ENCODE measurements around the gene BLOC1S6. TPM values are rescaled to one million over a fixed set of nuclear protein-coding genes. Genes with fewer than 3 reads are reported as not detected.

Gene BLOC1S6
- total RNA-seq, 1 experiment from 2014 or later = 28.7 TPM

DNA sequence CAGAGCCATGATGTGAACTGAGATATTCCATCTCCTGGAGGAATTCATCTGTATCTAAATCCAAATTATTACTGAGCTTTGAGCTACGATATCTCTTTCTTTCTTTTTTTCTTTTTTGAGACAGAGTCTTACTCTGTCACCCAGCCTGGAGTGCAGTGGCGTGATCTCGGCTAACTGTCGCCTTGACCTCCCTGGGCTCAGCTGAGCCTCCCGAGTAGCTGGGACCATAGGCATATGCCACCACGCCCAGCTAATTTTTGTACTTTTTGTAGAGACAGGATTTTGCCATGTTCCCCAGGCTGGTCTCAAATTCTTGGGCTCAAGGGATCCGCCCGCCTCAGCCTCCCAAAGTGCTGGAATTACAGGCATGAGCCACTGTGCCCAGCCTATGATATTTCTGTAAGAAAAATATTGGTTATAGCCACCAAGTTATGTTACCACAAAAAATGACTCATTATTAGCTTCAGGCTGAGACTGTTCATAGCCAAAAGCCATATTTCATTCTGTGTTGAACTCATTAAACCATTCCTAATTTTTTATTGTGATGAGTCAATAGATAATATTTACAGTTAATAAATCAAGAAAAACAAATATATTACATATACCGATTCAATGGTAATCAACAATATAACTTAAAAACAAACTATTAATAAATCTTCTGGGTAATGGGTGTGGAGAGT is 37.5 kb upstream of the BLOC1S6 start:
- Mint-ChIP-seq H3K27ac (no peak overlapping the region), H3K4me3 (no peak overlapping the region), H3K4me1 (peaks cover 6% of the 10 kb centered on the region), H3K9me3 (no peaks in the 10 kb centered on the region), H3K27me3 (ENCODE audit: low read depth) (peaks cover 15% of the 10 kb centered on the region), H3K36me3 (no peaks in the 10 kb centered on the region)
- CTCF ChIA-PET = interaction anchor here (1.1 kb wide), 2 partner anchors 24 to 92 kb away, joined by 3 to 4 read pairs; no protein-coding TSS in a partner anchor
- POLR2A ChIA-PET = no interaction called here
- no peak for TF ChIP-seq ESRRA (CRISPR knock-in tag; IDR thresholded peaks at IDR 0.05; ENCODE audit: borderline replicate concordance)
- no peak for TF ChIP-seq NR1H2 (CRISPR knock-in tag; IDR thresholded peaks at IDR 0.05)
- no peak for TF ChIP-seq ZNF671 (CRISPR knock-in tag; IDR thresholded peaks at IDR 0.05)
- TF ChIP-seq ZNF416 (CRISPR knock-in tag; IDR thresholded peaks at IDR 0.05) = no peak
- TF ChIP-seq ZNF232 (CRISPR knock-in tag; IDR thresholded peaks at IDR 0.05) = no peak
- no peak for TF ChIP-seq SP1 (CRISPR knock-in tag; conservative IDR thresholded peaks at IDR 0.05)
- TF ChIP-seq NFE2L1 (CRISPR knock-in tag; IDR thresholded peaks at IDR 0.05) = no peak
- TF ChIP-seq, protein P1, sequence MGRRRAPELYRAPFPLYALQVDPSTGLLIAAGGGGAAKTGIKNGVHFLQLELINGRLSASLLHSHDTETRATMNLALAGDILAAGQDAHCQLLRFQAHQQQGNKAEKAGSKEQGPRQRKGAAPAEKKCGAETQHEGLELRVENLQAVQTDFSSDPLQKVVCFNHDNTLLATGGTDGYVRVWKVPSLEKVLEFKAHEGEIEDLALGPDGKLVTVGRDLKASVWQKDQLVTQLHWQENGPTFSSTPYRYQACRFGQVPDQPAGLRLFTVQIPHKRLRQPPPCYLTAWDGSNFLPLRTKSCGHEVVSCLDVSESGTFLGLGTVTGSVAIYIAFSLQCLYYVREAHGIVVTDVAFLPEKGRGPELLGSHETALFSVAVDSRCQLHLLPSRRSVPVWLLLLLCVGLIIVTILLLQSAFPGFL (CRISPR knock-in tag; IDR thresholded peaks at IDR 0.05; ENCODE audit: borderline replicate concordance) = no peak
- TF ChIP-seq, protein P2, sequence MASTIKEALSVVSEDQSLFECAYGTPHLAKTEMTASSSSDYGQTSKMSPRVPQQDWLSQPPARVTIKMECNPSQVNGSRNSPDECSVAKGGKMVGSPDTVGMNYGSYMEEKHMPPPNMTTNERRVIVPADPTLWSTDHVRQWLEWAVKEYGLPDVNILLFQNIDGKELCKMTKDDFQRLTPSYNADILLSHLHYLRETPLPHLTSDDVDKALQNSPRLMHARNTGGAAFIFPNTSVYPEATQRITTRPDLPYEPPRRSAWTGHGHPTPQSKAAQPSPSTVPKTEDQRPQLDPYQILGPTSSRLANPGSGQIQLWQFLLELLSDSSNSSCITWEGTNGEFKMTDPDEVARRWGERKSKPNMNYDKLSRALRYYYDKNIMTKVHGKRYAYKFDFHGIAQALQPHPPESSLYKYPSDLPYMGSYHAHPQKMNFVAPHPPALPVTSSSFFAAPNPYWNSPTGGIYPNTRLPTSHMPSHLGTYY (CRISPR knock-in tag; IDR thresholded peaks at IDR 0.05) = no peak
- TF ChIP-seq, protein P3, sequence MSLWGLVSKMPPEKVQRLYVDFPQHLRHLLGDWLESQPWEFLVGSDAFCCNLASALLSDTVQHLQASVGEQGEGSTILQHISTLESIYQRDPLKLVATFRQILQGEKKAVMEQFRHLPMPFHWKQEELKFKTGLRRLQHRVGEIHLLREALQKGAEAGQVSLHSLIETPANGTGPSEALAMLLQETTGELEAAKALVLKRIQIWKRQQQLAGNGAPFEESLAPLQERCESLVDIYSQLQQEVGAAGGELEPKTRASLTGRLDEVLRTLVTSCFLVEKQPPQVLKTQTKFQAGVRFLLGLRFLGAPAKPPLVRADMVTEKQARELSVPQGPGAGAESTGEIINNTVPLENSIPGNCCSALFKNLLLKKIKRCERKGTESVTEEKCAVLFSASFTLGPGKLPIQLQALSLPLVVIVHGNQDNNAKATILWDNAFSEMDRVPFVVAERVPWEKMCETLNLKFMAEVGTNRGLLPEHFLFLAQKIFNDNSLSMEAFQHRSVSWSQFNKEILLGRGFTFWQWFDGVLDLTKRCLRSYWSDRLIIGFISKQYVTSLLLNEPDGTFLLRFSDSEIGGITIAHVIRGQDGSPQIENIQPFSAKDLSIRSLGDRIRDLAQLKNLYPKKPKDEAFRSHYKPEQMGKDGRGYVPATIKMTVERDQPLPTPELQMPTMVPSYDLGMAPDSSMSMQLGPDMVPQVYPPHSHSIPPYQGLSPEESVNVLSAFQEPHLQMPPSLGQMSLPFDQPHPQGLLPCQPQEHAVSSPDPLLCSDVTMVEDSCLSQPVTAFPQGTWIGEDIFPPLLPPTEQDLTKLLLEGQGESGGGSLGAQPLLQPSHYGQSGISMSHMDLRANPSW (CRISPR knock-in tag; conservative IDR thresholded peaks at IDR 0.05; ENCODE audit: low read depth) = no peak
- no peak for TF ChIP-seq EMX1 (CRISPR knock-in tag; IDR thresholded peaks at IDR 0.05)
- TF ChIP-seq, protein P4, sequence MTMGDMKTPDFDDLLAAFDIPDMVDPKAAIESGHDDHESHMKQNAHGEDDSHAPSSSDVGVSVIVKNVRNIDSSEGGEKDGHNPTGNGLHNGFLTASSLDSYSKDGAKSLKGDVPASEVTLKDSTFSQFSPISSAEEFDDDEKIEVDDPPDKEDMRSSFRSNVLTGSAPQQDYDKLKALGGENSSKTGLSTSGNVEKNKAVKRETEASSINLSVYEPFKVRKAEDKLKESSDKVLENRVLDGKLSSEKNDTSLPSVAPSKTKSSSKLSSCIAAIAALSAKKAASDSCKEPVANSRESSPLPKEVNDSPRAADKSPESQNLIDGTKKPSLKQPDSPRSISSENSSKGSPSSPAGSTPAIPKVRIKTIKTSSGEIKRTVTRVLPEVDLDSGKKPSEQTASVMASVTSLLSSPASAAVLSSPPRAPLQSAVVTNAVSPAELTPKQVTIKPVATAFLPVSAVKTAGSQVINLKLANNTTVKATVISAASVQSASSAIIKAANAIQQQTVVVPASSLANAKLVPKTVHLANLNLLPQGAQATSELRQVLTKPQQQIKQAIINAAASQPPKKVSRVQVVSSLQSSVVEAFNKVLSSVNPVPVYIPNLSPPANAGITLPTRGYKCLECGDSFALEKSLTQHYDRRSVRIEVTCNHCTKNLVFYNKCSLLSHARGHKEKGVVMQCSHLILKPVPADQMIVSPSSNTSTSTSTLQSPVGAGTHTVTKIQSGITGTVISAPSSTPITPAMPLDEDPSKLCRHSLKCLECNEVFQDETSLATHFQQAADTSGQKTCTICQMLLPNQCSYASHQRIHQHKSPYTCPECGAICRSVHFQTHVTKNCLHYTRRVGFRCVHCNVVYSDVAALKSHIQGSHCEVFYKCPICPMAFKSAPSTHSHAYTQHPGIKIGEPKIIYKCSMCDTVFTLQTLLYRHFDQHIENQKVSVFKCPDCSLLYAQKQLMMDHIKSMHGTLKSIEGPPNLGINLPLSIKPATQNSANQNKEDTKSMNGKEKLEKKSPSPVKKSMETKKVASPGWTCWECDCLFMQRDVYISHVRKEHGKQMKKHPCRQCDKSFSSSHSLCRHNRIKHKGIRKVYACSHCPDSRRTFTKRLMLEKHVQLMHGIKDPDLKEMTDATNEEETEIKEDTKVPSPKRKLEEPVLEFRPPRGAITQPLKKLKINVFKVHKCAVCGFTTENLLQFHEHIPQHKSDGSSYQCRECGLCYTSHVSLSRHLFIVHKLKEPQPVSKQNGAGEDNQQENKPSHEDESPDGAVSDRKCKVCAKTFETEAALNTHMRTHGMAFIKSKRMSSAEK (CRISPR knock-in tag; IDR thresholded peaks at IDR 0.05; ENCODE audit: borderline replicate concordance) = no peak
- no peak for TF ChIP-seq IRF2 (CRISPR knock-in tag; IDR thresholded peaks at IDR 0.05; ENCODE audit: borderline replicate concordance, low read depth)
- DNase-seq (ENCODE audit: low spot score) (no peak), ATAC-seq (no peak)

DNA sequence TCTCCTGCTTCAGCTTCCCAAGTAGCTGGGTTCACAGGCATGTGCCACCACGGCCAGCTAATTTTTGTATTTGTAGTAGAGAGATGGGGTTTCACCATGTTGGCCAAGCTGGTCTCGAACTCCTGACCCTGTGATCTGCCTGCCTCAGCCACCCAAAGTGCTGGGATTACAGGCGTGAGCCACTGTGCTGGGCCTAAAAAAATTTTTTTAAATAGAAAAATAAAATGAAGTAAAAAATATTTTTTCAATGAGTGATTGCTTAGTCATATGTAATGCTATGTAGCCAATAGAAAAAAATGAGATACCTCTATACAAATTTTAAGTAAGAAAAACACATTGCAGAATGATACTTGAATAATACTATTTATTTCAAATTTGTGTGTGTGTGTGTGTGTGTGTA is 36.7 kb upstream of the BLOC1S6 start:
- Mint-ChIP-seq H3K27ac (no peak overlapping the region), H3K4me3 (no peak overlapping the region), H3K4me1 (peaks cover 6% of the 10 kb centered on the region), H3K27me3 (ENCODE audit: low read depth) (peaks cover 19% of the 10 kb centered on the region), H3K9me3 (no peaks in the 10 kb centered on the region), H3K36me3 (no peaks in the 10 kb centered on the region)
- no peak for ATAC-seq
- ChIA-PET CTCF (interaction anchor here (1.1 kb wide), 1 partner anchor 93 kb away, joined by 3 read pairs; no protein-coding TSS in a partner anchor), POLR2A (no interaction called here)
- DNase-seq (ENCODE audit: low spot score) = no peak
- TF ChIP-seq, protein P5, sequence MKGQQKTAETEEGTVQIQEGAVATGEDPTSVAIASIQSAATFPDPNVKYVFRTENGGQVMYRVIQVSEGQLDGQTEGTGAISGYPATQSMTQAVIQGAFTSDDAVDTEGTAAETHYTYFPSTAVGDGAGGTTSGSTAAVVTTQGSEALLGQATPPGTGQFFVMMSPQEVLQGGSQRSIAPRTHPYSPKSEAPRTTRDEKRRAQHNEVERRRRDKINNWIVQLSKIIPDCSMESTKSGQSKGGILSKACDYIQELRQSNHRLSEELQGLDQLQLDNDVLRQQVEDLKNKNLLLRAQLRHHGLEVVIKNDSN (CRISPR knock-in tag; IDR thresholded peaks at IDR 0.05) = no peak
- TF ChIP-seq, protein P6, sequence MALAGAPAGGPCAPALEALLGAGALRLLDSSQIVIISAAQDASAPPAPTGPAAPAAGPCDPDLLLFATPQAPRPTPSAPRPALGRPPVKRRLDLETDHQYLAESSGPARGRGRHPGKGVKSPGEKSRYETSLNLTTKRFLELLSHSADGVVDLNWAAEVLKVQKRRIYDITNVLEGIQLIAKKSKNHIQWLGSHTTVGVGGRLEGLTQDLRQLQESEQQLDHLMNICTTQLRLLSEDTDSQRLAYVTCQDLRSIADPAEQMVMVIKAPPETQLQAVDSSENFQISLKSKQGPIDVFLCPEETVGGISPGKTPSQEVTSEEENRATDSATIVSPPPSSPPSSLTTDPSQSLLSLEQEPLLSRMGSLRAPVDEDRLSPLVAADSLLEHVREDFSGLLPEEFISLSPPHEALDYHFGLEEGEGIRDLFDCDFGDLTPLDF (CRISPR knock-in tag; IDR thresholded peaks at IDR 0.05) = no peak
- TF ChIP-seq IRF2 (CRISPR knock-in tag; IDR thresholded peaks at IDR 0.05; ENCODE audit: borderline replicate concordance, low read depth) (no peak), TCF7 (CRISPR knock-in tag; IDR thresholded peaks at IDR 0.05; ENCODE audit: low read depth) (no peak)

All from WTC11 (cell line).